ENCODE data around the gene ARID4B.
"Not testable (repeated sequence)": the region's sequence is repeated elsewhere in the genome, so short reads cannot be mapped to it uniquely, and the experiment has no call there.

The ARID4B gene

GRCh38 chr1:235327559-235328270, at the start of gene ARID4B:
Gene ARID4B, minus strand, starts transcription at chr1:235328179. Its CDS starts 1,260 bp downstream, at chr1:235326919.
- DNase-seq (ENCODE audit: low spot score), result no peak

GRCh38 chr1:235375919-235376605, 48.1 kb upstream of the ARID4B start:
- no peak for DNase-seq (ENCODE audit: low spot score)

- DNase-seq (ENCODE audit: low spot score), result no peak
Observed at GRCh38 chr1:235369802-235370201, 41.8 kb upstream of the ARID4B start.

GRCh38 chr1:235368428-235368827, 40.4 kb upstream of the ARID4B start:
- DNase-seq (ENCODE audit: low spot score), result no peak

- DNase-seq (ENCODE audit: low spot score), result peak; percentile 99
Observed at GRCh38 chr1:235367000-235367908, 39.3 kb upstream of the ARID4B start, which contains the start of gene TBCE. Gene TBCE, plus strand, starts transcription at chr1:235367427. Its CDS starts 12,623 bp downstream, at chr1:235380050.

- no peak for DNase-seq (ENCODE audit: low spot score)
Observed at GRCh38 chr1:235366286-235366685, 38.3 kb upstream of the ARID4B start.

GRCh38 chr1:235364189-235364588, 36.2 kb upstream of the ARID4B start:
- not testable (repeated sequence) for DNase-seq (ENCODE audit: low spot score)

GRCh38 chr1:235358899-235359298, 30.9 kb upstream of the ARID4B start:
- no peak for DNase-seq (ENCODE audit: low spot score)

- no peak for DNase-seq (ENCODE audit: low spot score)
Observed at GRCh38 chr1:235357485-235358373, 29.8 kb upstream of the ARID4B start.

GRCh38 chr1:235351898-235352297, 23.9 kb upstream of the ARID4B start:
- DNase-seq (ENCODE audit: low spot score), result no peak

GRCh38 chr1:235351441-235351840, 23.5 kb upstream of the ARID4B start:
- no peak for DNase-seq (ENCODE audit: low spot score)

GRCh38 chr1:235343726-235344125, 15.7 kb upstream of the ARID4B start:
- DNase-seq (ENCODE audit: low spot score), result no peak

GRCh38 chr1:235342471-235342870, 14.5 kb upstream of the ARID4B start:
- no peak for DNase-seq (ENCODE audit: low spot score)

- DNase-seq (ENCODE audit: low spot score), result no peak
Observed at GRCh38 chr1:235342039-235342438, 14.1 kb upstream of the ARID4B start.

GRCh38 chr1:235341334-235341733, 13.4 kb upstream of the ARID4B start:
- DNase-seq (ENCODE audit: low spot score), result no peak

- no peak for DNase-seq (ENCODE audit: low spot score)
Observed at GRCh38 chr1:235339746-235340145, 11.8 kb upstream of the ARID4B start.

- peak; percentile 18 for DNase-seq (ENCODE audit: low spot score)
Observed at GRCh38 chr1:235336903-235337302, 8.9 kb upstream of the ARID4B start.

GRCh38 chr1:235331401-235331800, 3.4 kb upstream of the ARID4B start:
- no peak for DNase-seq (ENCODE audit: low spot score)

GRCh38 chr1:235330918-235331285, 2.9 kb upstream of the ARID4B start:
- DNase-seq (ENCODE audit: low spot score), result no peak

GRCh38 chr1:235329139-235329902, 1.3 kb upstream of the ARID4B start:
- DNase-seq (ENCODE audit: low spot score), result peak; percentile 56

Data from Ammon's horn (tissue), 1 donor.